HepG2 (cell line): ENCODE results near the gene TMEM164. TPM values are rescaled to one million over a fixed set of nuclear protein-coding genes. Genes with fewer than 3 reads are reported as not detected.

ENCODE experiments used
- ATAC-seq: fragments of 200-7000 bp; cut with Tn5 transposase; 3 replicates; pipeline ENCODE4 v1.9.1; 2020; ENCODE audit warnings: mild to moderate bottlenecking, moderate library complexity
- BruUV-seq: library from RNA; stranded (reverse); fragments of 400-500 nt; replicated peaks from 2 replicates; lab custom pipeline; 2021; lab: Mats Ljungman, UMichigan
- CTCF ChIA-PET: fragments of 300-600 bp; formaldehyde crosslinking; extraction: SDS; loops from one replicate; lab custom pipeline; 2021; ENCODE audit warnings: low total read pairs, inconsistent platforms, low intra/inter-chr PET ratio; lab: Yijun Ruan, JAX
- POLR2A ChIA-PET: fragments of 350-600 bp; sonication (Branson Sonifier 250); formaldehyde crosslinking; loops from one replicate; lab custom pipeline; 2020; ENCODE audit warnings: antibody characterized with exemption, inconsistent platforms; lab: Yijun Ruan, JAX
- DNase-seq: peaks from one replicate; pipeline ENCODE4 v3.0.0-alpha.2; 2015; ENCODE audit warnings: low spot score
- FAIRE-seq: peaks from 3 replicates; lab custom pipeline; 2011; peaks lifted over from hg19 to GRCh38; lab: Jason Lieb, UNC
- H2AFZ ChIP-seq: one replicate; pipeline ENCODE4 v1.6.1; 2011; ENCODE audit warnings: low read length, inconsistent platforms
- H3K27ac ChIP-seq: fragments of 300-600 bp; 3 replicates; pipeline ENCODE4 v1.8.0; 2011; ENCODE audit warnings: mixed run types, mild to moderate bottlenecking, mixed read lengths, low read length, inconsistent platforms; ENCODE audit not compliant: insufficient read depth; ENCODE audit errors: extremely low read length
- H3K27me3 ChIP-seq, 2 experiments: fragments of 200-600 bp in 1 of 2; 2 replicates in 1 of 2; 3 replicates in 1 of 2; pipeline versions ENCODE4 v1.6.0 to v1.8.0; 2011; ENCODE audit warnings: low read length in 2 of 2, mild to moderate bottlenecking in 2 of 2, moderate library complexity in 2 of 2, inconsistent platforms in 1 of 2; ENCODE audit not compliant: insufficient read depth in 2 of 2, control insufficient read depth in 1 of 2
- H3K36me3 ChIP-seq, 2 experiments: fragments of 200-600 bp in 1 of 2; replicated peaks in 1 of 2; 2 replicates in 1 of 2; 3 replicates in 1 of 2; pipeline versions ENCODE4 v1.5.1 to v1.8.0; 2011; ENCODE audit warnings: low read length in 2 of 2, inconsistent platforms in 1 of 2; ENCODE audit not compliant: insufficient read depth in 2 of 2, control insufficient read depth in 1 of 2
- H3K4me1 ChIP-seq: 2 replicates; pipeline ENCODE4 v1.5.1; 2012; ENCODE audit warnings: low read length, inconsistent platforms; ENCODE audit not compliant: insufficient read depth
- H3K4me2 ChIP-seq: 2 replicates; pipeline ENCODE4 v1.6.0; 2011; ENCODE audit warnings: low read depth, low read length, inconsistent platforms
- H3K4me3 ChIP-seq, 3 experiments: fragments of 200-600 bp in 1 of 3; sonication (generic), shearing (Covaris generic) in 1 of 3; replicated peaks in 1 of 3; 2 replicates each; pipeline ENCODE4 v1.5.1; 2011 to 2016; ENCODE audit warnings: low read length in 3 of 3, inconsistent platforms in 2 of 3, low read depth in 2 of 3, mild to moderate bottlenecking in 2 of 3, control low read depth in 1 of 3, mixed read lengths in 1 of 3; ENCODE audit not compliant: insufficient read depth in 1 of 3
- H3K79me2 ChIP-seq: one replicate; pipeline ENCODE4 v1.6.1; 2011; ENCODE audit warnings: low read length, inconsistent platforms; ENCODE audit not compliant: insufficient read depth
- H3K9ac ChIP-seq: 2 replicates; pipeline ENCODE4 v1.6.0; 2011; ENCODE audit warnings: mild to moderate bottlenecking, low read depth, low read length, inconsistent platforms; ENCODE audit not compliant: insufficient read depth
- H3K9me3 ChIP-seq: 2 replicates; pipeline ENCODE4 v1.5.1; 2012; ENCODE audit warnings: mild to moderate bottlenecking, low read length
- H4K20me1 ChIP-seq: 2 replicates; pipeline ENCODE4 v1.6.0; 2011; ENCODE audit warnings: inconsistent platforms, mild to moderate bottlenecking, low read length, moderate library complexity; ENCODE audit not compliant: insufficient read depth
- GFI1 ChIP-seq: sonication (generic); formaldehyde crosslinking; IDR thresholded peaks from 2 replicates; pipeline ENCODE4 v1.5.0; 2020; ENCODE audit warnings: missing genetic modification reagents, mild to moderate bottlenecking, borderline replicate concordance
- HNRNPL ChIP-seq: fragments of 200-400 bp; formaldehyde crosslinking; IDR thresholded peaks from 2 replicates; pipeline ENCODE4 v1.6.1; 2017; ENCODE audit warnings: mild to moderate bottlenecking, low read depth, low read length
- MED1 ChIP-seq: sonication (generic); formaldehyde crosslinking; IDR thresholded peaks from 2 replicates; pipeline ENCODE4 v1.4.0; 2020; ENCODE audit warnings: missing genetic modification reagents
- RBM39 ChIP-seq: fragments of 200-400 bp; formaldehyde crosslinking; IDR thresholded peaks from one replicate; pipeline ENCODE4 v1.6.1; 2018; ENCODE audit warnings: antibody characterized with exemption, mild to moderate bottlenecking, low read depth, low read length; ENCODE audit not compliant: poor library complexity, severe bottlenecking
- TAF1 ChIP-seq: sonication (generic); formaldehyde crosslinking; IDR thresholded peaks from 2 replicates; pipeline ENCODE4 v1.4.0; 2020; ENCODE audit warnings: missing genetic modification reagents
- ZNF253 ChIP-seq: sonication (generic); formaldehyde crosslinking; IDR thresholded peaks from 2 replicates; pipeline ENCODE4 v1.8.0; 2022; ENCODE audit warnings: mild to moderate bottlenecking, missing genetic modification reagents, borderline replicate concordance
- ZNF891 ChIP-seq: sonication (generic); formaldehyde crosslinking; IDR thresholded peaks from 2 replicates; pipeline ENCODE4 v1.5.0; 2020; ENCODE audit warnings: mild to moderate bottlenecking, missing genetic modification reagents
- WGBS: methylation state at CpG from one replicate; pipeline ENCODE4 v1.1.6; 2017; ENCODE audit warnings: low lambda C conversion rate; 5-methylcytosine and 5-hydroxymethylcytosine counted together
- in situ Hi-C: cut with HindIII; loops from 2 replicates; pipeline ENCODE4 v1.10.0; 2017; ENCODE audit warnings: low pct_unique_long_range_greater_than_20kb; ENCODE audit not compliant: extremely low pct_ligation_motif_present
- intact Hi-C: fragments of 100-400 bp; cut with micrococcal nuclease; formaldehyde crosslinking; loops from one replicate; pipeline ENCODE4 v1.10.0; 2022; ENCODE audit not compliant: unreplicated experiment
- polyA plus RNA-seq, 8 experiments: library from polyadenylated mRNA; depleted of rRNA in 3 of 8; stranded (reverse) in 7 of 8; unstranded in 1 of 8; fragments of >200 nt; fragmentation: Illumina TruSeq in 4 of 8; extraction: Trizol in 4 of 8; gene quantifications; 2 replicates each; pipeline versions ENCODE4 v1.2.1 to v1.2.3, GENCODE V29; 2011 to 2016; ENCODE audit warnings: low read depth in 4 of 8, missing spikeins in 1 of 8, mixed read lengths in 1 of 8; ENCODE audit not compliant: insufficient read depth in 1 of 8
- total RNA-seq, 5 experiments: library from RNA; depleted of rRNA; stranded (reverse); fragments of >200 nt; fragmentation: Illumina TruSeq; extraction: Trizol; gene quantifications; 2 replicates each; pipeline ENCODE4 v1.2.3, GENCODE V29; 2016; ENCODE audit warnings: low read depth in 1 of 5
- TF ChIP-seq, protein P1 (sequence below): IDR thresholded peaks from 2 replicates; pipeline ENCODE4 v1.6.1; 2012; ENCODE audit warnings: inconsistent platforms
- TF ChIP-seq, protein P2 (sequence below): fragments of 450-650 bp; IDR thresholded peaks from 2 replicates; pipeline ENCODE4 v1.6.1; 2016

The TMEM164 gene
- total and polyA plus RNA-seq, 2 of the 13 experiments (the other 11 are each of a cell fraction or from before 2014, with no cell fraction given): 5.8 to 13.2 TPM

DNA sequence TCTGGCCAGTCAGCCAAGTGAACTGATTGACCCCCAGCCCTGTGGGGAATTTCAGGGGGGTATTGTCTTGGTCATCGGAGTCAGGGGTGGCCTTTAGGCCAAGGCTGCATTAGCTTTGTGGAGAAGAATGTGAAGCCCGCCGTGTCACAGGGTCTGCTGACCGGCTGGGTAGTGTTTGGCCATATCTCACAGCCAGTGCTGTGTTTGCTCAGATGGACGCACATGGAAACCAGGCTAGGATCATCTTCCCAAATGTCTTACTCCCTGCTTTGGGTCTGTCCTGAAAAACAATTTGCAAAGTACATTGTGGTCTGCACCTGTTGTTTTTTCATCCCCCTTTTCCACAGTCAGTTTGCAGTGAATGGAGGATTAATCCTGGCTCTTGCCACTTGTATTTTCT is 13.0 kb downstream of the TMEM164 start:
- Histone ChIP-seq H3K27ac (no peak overlapping the region), H3K4me2 (no peak overlapping the region), H3K4me3 (no peak overlapping the region), H3K36me3 (no peaks in the 10 kb centered on the region), H3K4me1 (no peaks in the 10 kb centered on the region), H4K20me1 (no peaks in the 10 kb centered on the region), H3K79me2 (no peaks in the 10 kb centered on the region), H3K9ac (no peak overlapping the region), H2AFZ (no peak overlapping the region), H3K27me3 (no peaks in the 10 kb centered on the region), H3K9me3 (no peaks in the 10 kb centered on the region)
- ATAC-seq: no peak
- no peak for DNase-seq
- intact Hi-C loops: no loop called here
- CTCF ChIA-PET: no interaction called here
- in situ Hi-C loops: no loop called here
- POLR2A ChIA-PET: no interaction called here
- no peak for FAIRE-seq
- TF ChIP-seq, protein P1, sequence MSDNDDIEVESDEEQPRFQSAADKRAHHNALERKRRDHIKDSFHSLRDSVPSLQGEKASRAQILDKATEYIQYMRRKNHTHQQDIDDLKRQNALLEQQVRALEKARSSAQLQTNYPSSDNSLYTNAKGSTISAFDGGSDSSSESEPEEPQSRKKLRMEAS: no peak
- TF ChIP-seq RBM39 (no peak), ZNF253 (no peak), MED1 (CRISPR knock-in tag) (no peak), GFI1 (no peak), ZNF891 (CRISPR knock-in tag) (no peak), HNRNPL (no peak), TAF1 (CRISPR knock-in tag) (no peak)
- TF ChIP-seq, protein P2, sequence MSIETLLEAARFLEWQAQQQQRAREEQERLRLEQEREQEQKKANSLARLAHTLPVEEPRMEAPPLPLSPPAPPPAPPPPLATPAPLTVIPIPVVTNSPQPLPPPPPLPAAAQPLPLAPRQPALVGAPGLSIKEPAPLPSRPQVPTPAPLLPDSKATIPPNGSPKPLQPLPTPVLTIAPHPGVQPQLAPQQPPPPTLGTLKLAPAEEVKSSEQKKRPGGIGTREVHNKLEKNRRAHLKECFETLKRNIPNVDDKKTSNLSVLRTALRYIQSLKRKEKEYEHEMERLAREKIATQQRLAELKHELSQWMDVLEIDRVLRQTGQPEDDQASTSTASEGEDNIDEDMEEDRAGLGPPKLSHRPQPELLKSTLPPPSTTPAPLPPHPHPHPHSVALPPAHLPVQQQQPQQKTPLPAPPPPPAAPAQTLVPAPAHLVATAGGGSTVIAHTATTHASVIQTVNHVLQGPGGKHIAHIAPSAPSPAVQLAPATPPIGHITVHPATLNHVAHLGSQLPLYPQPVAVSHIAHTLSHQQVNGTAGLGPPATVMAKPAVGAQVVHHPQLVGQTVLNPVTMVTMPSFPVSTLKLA: no peak
- WGBS: no CpG with 5 or more reads among the region's 5 CpGs
- BruUV-seq: no TSS peak
